Activated CD8-positive, alpha-beta memory T cell treated with anti-CD3 and anti-CD28 coated beads, Interleukin-2, amount 50 U/mL, for 4 hours (primary cell): ENCODE results near the gene MAPK11.

Experiments
- DNase-seq: peaks from one replicate; pipeline ENCODE4 v3.0.0-alpha.2; 2020

MAPK11 gene

GRCh38 chr22:50246242-50247175 is 23.7 kb downstream of the MAPK11 start:
- DNase-seq, result no peak

DNA sequence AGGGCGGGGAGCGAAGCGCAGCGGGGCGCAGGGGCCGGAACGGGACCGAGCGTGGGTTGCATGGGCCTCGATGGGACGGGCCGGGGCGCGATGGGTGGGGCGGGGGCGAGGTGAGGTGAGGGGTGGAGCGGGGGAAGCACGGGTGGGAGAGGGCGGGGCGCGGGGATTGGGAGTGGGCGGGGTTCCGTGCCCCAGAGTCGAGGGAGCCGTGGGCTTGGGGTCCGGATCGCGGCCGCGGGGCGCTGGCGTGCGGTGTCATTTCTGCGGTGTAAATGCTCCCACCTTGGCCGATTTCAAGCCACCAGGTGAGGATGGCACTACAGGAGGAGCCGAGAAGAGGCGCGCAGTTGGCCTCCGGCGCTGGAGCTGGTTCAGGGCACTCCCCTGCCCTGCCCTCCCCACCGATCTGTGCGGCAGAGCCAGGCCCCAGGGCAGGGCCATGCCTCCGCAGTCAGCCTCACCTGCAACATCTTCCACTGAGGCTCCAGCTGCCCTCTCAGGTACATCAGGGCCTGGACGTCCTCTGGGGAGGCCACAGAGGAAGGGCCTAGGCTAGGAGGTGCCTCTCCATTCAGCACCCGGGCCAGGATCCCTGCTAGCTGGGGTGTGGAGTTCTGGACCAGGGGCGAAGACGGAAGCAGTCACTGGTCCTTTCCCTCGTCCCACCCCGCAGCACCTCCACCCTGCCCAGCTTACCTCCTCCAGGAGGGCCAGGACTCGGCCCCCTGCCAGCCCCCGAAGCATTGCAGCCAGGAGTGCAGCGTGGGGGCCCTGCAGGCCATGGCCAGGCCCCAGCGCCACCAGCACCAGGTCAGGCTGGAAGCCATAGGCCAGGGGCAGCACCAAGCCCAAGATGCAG is 24.7 kb downstream of the MAPK11 start:
- DNase-seq, result no peak

DNA sequence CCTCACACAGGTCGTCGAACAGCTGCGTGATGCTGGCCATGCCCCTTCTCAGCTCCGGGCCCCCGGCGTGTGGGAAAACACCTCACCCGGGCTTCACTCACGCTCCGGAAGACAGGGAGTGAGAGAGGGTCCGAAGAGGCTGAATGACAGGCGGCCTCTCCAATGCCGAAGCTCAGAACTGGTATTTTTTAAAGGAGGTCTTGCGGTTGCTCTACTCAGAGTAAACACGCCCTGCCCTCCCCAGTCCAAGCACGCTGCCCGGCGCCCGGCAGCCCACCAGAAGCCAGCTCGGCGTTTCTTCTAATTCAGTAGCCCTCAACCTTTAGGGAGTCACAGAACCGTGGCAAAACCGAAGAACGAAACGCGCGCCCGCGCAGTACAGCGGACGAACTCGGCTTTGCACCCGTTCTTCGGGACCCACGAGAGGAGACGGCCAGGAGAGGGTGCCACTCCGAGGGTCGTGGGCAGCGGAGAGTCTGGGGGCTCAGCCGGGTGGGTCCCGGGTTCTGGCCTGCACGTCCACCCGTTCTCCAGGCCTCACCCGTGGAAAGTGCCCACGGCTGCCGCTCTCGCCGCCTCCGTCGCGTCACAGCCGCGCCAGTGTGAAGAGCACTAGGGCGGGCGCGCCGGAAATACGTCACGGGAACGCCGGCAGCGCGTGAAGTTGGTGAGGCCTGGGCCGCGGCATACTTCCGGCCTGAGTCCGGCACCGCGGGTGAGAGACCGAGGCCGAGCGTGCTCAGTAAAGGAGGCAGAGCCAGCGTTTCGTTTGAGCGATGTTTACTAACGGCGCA is 25.6 kb downstream of the MAPK11 start, which contains the start of gene TUBGCP6:
TUBGCP6 (minus strand) TSS at position 604 of the 794 bp plus-strand sequence; CDS start at position 40, 564 bp downstream.
- peak; percentile 94 for DNase-seq

DNA sequence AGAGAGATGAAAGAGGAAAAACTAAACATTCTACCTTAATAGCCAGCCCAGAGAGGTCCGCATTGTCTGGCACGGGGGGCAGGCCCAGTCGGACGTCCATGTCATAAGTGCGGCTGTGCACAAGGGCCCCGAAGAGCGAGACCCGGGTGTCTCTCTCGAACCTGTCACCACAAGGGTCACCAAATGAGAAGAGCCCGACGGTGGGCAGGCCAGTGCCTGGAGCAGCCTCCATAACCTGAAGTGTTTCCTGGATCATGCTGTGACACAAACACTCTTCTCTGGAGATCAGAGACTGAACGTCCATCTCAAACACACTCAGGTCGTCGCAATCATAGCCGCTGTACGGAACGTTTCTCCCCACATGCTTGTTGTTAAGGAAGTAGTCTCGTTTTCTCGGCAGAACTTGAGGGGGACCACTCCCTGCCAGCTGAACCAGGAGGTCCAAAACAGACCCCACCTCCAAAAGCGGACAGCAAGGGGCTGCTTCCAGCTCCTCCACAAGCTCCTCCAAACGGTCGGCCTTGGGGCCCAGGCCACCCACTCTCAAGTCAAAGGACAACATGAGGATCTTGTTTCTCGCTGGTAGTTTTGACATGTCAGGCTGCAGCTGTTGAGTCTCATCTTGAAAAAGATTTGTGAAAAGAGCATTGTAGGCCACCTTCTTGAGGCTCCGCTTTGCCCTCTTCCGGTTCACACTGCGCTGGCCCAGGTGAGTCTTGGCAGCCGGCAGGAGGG is 26.3 kb downstream of the MAPK11 start:
- DNase-seq, result no peak

GRCh38 chr22:50242406-50242949 is 27.7 kb downstream of the MAPK11 start:
- no peak for DNase-seq

DNA sequence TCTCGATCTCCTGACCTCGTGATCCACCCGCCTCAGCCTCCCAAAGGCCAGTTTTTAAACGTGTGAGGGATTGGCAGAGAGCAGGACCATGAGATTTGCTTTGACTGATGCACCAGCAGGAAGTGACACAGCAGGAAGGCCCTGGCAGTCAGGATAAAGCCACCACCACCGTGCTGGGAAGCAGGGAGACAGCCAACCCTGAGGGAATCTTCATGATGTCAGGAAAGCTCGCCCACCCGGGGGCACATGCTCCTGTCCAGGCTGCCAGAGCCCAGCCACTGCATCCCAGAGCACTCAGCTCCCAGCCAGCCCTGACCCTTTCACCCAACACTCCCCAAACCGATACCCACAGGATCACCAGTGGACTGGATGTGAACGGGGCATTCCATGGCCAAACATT is 31.4 kb downstream of the MAPK11 start:
- no peak for DNase-seq

GRCh38 chr22:50236731-50237409 is 33.3 kb downstream of the MAPK11 start:
- no peak for DNase-seq

GRCh38 chr22:50233223-50233622 is 37.0 kb downstream of the MAPK11 start:
- DNase-seq, result no peak

DNA sequence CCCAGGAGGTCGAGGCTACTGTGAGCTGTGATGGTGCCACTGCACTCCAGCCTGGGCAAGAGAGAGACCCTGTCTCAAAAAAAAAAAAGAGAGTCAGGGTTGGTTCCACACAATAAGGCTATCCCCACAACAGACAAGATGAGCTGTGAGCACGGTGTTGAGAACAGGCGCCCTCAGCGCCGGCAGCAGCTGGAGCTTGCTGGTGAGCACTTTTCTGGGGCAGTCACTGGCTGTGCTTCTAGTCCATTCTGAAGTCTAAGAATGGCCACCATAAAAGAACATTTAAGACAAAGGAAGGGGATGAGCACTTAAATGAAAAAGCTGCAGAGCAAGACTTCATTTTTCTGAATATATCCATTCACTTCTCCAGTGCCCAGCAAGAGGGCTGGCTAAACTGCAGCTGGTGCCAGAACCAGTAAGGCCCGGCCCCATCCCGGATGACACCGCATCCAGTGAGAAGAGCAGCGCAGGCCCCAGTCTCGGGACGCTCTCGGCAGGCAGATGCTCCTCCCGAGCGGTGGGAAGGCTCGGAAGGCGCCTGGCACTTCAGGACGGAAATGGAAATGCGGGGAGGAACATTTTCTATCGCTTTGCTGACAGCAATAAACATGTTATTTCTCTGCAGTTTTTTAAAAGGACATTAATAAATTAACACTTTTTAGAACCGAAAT is 37.6 kb downstream of the MAPK11 start:
- DNase-seq, result no peak

GRCh38 chr22:50229370-50229769 is 40.8 kb downstream of the MAPK11 start:
- no peak for DNase-seq

- no peak for DNase-seq
Measured at GRCh38 chr22:50228366-50228765, 41.8 kb downstream of the MAPK11 start.

- no peak for DNase-seq
Measured at GRCh38 chr22:50227579-50228215, 42.5 kb downstream of the MAPK11 start.

DNA sequence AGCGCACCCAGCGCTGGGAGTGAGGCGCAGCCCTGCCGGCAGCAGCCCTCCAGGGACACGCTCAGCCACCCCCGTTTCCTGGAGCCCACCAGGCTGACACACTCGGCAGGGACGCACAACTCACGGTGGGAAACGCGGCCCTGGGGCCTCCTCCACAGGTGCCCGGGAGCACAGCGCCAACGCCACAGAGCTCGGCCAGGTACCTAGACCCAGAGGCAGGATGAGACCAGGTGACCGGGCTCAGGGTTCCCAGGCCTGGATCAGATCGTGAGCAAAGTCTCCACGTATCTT is 43.4 kb downstream of the MAPK11 start:
- DNase-seq, result no peak

GRCh38 chr22:50226063-50226874 is 43.9 kb downstream of the MAPK11 start:
- no peak for DNase-seq

DNA sequence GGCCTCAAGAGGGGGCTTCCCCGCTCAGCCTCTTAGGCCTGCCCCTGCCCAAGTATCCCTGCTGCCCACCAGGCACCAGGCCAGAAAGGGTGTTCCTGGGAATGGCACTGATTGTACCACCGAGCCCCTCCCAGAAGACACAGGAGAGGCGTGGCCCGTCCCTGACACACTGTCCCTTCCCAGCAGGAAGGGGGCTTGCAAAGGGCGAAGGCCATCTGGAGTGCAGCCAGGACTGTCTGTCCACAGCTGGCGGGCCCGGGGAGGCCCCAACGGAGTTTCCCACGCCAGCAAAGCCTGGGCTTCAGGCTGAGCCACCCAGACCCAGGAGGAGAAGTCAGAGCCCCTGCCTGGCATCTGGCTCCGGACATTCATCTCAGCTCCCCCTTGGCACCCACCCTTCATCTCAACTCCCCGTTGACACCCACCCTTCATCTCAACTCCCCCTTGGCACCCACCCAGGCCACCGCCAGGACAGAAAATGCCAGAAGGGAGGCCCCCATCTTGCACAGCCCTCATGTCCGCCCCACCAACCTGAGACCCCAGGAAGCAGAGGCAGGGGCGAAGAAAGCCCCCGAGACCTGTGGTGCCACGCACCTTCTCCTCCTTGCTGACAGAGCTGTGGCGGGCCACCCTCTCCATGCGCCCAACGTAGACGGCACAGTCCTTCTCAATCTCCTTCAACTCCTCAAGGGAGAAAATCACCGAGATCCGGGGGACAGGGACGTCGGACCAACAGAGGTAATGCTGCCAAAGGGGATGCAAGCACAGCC is 44.8 kb downstream of the MAPK11 start:
- no peak for DNase-seq

GRCh38 chr22:50224071-50224470 is 46.1 kb downstream of the MAPK11 start:
- no peak for DNase-seq

GRCh38 chr22:50222508-50222907 is 47.7 kb downstream of the MAPK11 start:
- DNase-seq, result no peak
